Measurements from ENCODE around the gene FREY1. TPM values are rescaled to one million over a fixed set of nuclear protein-coding genes. Genes with fewer than 3 reads are reported as not detected.

FREY1 gene
- total and polyA plus RNA-seq, 2 of the 4 experiments (the other 2 are of a cell fraction) = 0.21 TPM; not detected in 1

DNA sequence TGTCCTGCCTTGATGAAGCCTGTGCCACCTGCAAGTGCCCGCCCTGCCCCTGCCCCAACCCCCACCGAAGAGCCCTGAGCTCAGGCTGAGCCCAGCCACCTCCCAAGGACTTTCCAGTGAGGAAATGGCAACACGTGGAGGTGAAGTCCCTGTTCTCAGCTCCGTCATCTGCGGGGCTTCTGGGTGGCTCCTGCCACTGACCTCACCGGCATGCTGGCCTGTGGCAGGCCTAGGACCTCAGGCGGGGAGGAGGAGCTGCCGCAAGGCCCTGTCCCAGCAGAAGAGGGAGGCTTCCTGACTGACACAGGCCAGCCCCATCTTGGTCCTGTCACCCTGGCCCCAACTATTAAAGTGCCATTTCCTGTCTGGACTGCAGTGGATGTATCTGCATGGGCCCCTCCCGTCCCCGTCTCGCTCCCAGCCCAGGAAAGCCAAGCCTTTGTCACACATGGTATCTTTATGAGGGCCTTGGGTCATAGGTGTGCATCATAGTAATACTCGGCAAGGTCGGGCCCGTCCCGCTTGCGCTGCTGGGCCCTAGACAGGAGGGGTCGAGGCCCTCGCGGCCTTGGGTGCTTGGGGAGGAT, 882 bp downstream of the FREY1 start:
- H3K56ac ChIP-seq (ENCODE audit: extremely low read depth, insufficient read depth, low read length) = no peak overlapping the region
- H4K20me1 ChIP-seq (ENCODE audit: insufficient read depth, low read length) = peaks cover 4% of the 10 kb centered on the region; the same call in 1 of the 2 replicates
- no peak overlapping the region for H4K91ac ChIP-seq (ENCODE audit: insufficient read depth, low read depth, low read length)
- dilution Hi-C loops (cut with HindIII; ENCODE audit: low sequenced_read_pairs, unreplicated experiment) = no loop called here
- POLR2A ChIA-PET (ENCODE audit: unreplicated experiment) = no interaction called here
- H4K5ac ChIP-seq (ENCODE audit: low read depth, low read length) = no peak overlapping the region
- H2BK120ac ChIP-seq (ENCODE audit: low read depth, low read length) = no peak overlapping the region
- TF ChIP-seq CEBPB (IDR thresholded peaks at IDR 0.05; ENCODE audit: low read depth, low read length) = no peak
- TF ChIP-seq BHLHE40 (IDR thresholded peaks at IDR 0.05; ENCODE audit: low read depth, low read length) = no peak
- no peak for TF ChIP-seq RCOR1 (IDR thresholded peaks at IDR 0.05; ENCODE audit: insufficient replicate concordance, low read length)
- no peak for TF ChIP-seq MAZ (IDR thresholded peaks at IDR 0.05; ENCODE audit: borderline replicate concordance, low read depth, low read length)
- TF ChIP-seq, protein P1, sequence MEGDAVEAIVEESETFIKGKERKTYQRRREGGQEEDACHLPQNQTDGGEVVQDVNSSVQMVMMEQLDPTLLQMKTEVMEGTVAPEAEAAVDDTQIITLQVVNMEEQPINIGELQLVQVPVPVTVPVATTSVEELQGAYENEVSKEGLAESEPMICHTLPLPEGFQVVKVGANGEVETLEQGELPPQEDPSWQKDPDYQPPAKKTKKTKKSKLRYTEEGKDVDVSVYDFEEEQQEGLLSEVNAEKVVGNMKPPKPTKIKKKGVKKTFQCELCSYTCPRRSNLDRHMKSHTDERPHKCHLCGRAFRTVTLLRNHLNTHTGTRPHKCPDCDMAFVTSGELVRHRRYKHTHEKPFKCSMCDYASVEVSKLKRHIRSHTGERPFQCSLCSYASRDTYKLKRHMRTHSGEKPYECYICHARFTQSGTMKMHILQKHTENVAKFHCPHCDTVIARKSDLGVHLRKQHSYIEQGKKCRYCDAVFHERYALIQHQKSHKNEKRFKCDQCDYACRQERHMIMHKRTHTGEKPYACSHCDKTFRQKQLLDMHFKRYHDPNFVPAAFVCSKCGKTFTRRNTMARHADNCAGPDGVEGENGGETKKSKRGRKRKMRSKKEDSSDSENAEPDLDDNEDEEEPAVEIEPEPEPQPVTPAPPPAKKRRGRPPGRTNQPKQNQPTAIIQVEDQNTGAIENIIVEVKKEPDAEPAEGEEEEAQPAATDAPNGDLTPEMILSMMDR (conservative IDR thresholded peaks at IDR 0.05; ENCODE audit: low read depth, low read length) = no peak
- no peak for TF ChIP-seq RAD21 (IDR thresholded peaks at IDR 0.05; ENCODE audit: low read length)
- TF ChIP-seq, protein P2, sequence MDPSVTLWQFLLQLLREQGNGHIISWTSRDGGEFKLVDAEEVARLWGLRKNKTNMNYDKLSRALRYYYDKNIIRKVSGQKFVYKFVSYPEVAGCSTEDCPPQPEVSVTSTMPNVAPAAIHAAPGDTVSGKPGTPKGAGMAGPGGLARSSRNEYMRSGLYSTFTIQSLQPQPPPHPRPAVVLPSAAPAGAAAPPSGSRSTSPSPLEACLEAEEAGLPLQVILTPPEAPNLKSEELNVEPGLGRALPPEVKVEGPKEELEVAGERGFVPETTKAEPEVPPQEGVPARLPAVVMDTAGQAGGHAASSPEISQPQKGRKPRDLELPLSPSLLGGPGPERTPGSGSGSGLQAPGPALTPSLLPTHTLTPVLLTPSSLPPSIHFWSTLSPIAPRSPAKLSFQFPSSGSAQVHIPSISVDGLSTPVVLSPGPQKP (IDR thresholded peaks at IDR 0.05; ENCODE audit: borderline replicate concordance, low read depth, low read length) = no peak
- no peak for TF ChIP-seq RFX5 (IDR thresholded peaks at IDR 0.05; ENCODE audit: low read depth, low read length)
- TF ChIP-seq CHD1 (IDR thresholded peaks at IDR 0.05; ENCODE audit: low read depth, low read length) = no peak
- no peak for TF ChIP-seq NFE2L2 (IDR thresholded peaks at IDR 0.05; ENCODE audit: low read depth, low read length)
- TF ChIP-seq FOS (IDR thresholded peaks at IDR 0.05; ENCODE audit: low read depth, low read length) = no peak
- no peak for TF ChIP-seq SMC3 (IDR thresholded peaks at IDR 0.05; ENCODE audit: low read depth, low read length)
- no peak for TF ChIP-seq POLR2A (IDR thresholded peaks at IDR 0.05; ENCODE audit: low read depth, low read length)
- peaks cover 27% of the 10 kb centered on the region for H3K36me3 ChIP-seq (ENCODE audit: control insufficient read depth, insufficient read depth, low read length)
- H3K14ac ChIP-seq (replicated peaks; ENCODE audit: low read depth, low read length) = no peak overlapping the region
- no peak overlapping the region for H3K18ac ChIP-seq (ENCODE audit: low read depth, low read length)
- H3K79me1 ChIP-seq (ENCODE audit: low read depth in 1 of 2, low read length in 2 of 2) = no peaks in the 10 kb centered on the region
- H2BK20ac ChIP-seq (ENCODE audit: low read depth, low read length) = no peak overlapping the region
- WGBS, 2 experiments (ENCODE audit: extremely low coverage in 2 of 2, insufficient read length in 1 of 2) = 63% methylated on average over 5 of the region's 19 CpGs; no CpG with 5 or more reads in 1 of the 2 experiments
- in situ Hi-C loops (cut with MboI; ENCODE audit: low sequenced_read_pairs) = no loop called here
- no peak overlapping the region for H2AFZ ChIP-seq (replicated peaks; ENCODE audit: low read length, poor library complexity)
- H3K4me3 ChIP-seq (ENCODE audit: insufficient read depth, low read depth, low read length) = no peak overlapping the region
- no peak overlapping the region for H2BK5ac ChIP-seq (ENCODE audit: low read depth, low read length, poor library complexity, severe bottlenecking)
- H4K8ac ChIP-seq (ENCODE audit: low read depth in 2 of 2, low read length in 2 of 2) = no peak overlapping the region
- no peak overlapping the region for H3K23ac ChIP-seq (ENCODE audit: low read depth, low read length)
- no peaks in the 10 kb centered on the region for H3K9me3 ChIP-seq (ENCODE audit: control insufficient read depth, insufficient read depth, low read length)
- no peak overlapping the region for H3K27ac ChIP-seq (ENCODE audit: insufficient read depth, low read length)
- BruUV-seq (replicated peaks) = no TSS peak
- DNase-seq (no peak), ATAC-seq (ENCODE audit: low read depth) (no peak; the same call in 1 of the 2 replicates)
- CTCF ChIA-PET = no interaction called here
- H3K4me1 ChIP-seq (ENCODE audit: control insufficient read depth, insufficient read depth, low read length) = no peaks in the 10 kb centered on the region
- no peak overlapping the region for H2BK15ac ChIP-seq (ENCODE audit: low read depth, low read length)
- intact Hi-C loops (cut with micrococcal nuclease) = no loop called here
- no peaks in the 10 kb centered on the region for H3K9me1 ChIP-seq (ENCODE audit: insufficient read depth, low read length)
- no peak overlapping the region for H3K4ac ChIP-seq (ENCODE audit: low read depth, low read length)
- no peak overlapping the region for H3K9ac ChIP-seq (ENCODE audit: low read depth, low read length)
- no peaks in the 10 kb centered on the region for H3K27me3 ChIP-seq (ENCODE audit: control insufficient read depth, insufficient read depth, low read length)
- H2AK9ac ChIP-seq (replicated peaks; ENCODE audit: low read depth, low read length, poor library complexity) = no peak overlapping the region
- no peak overlapping the region for H3K4me2 ChIP-seq (ENCODE audit: low read depth, low read length)
- no peak overlapping the region for H2AK5ac ChIP-seq (ENCODE audit: low read depth, low read length)
